ENCODE data around the gene SYNE1.
"Not testable (repeated sequence)": the region's sequence is repeated elsewhere in the genome, so short reads cannot be mapped to it uniquely, and the experiment has no call there.

The SYNE1 gene

GRCh38 chr6:152566103-152566875 lies 70.9 kb downstream of the SYNE1 start:
- no peak for FAIRE-seq

- FAIRE-seq: no peak
These were observed 74.0 kb downstream of the SYNE1 start for GRCh38 chr6:152563177-152563576.

GRCh38 chr6:152558798-152559197 lies 78.4 kb downstream of the SYNE1 start:
- FAIRE-seq: not testable (repeated sequence)

- no peak for FAIRE-seq
These were observed 79.7 kb downstream of the SYNE1 start for GRCh38 chr6:152557502-152557901.

GRCh38 chr6:152554851-152555250 lies 82.3 kb downstream of the SYNE1 start:
- FAIRE-seq: no peak

GRCh38 chr6:152552616-152553209 lies 84.4 kb downstream of the SYNE1 start:
- FAIRE-seq: no peak

- FAIRE-seq: no peak
These were observed 93.6 kb downstream of the SYNE1 start for GRCh38 chr6:152543519-152543918.

- no peak for FAIRE-seq
These were observed 96.8 kb downstream of the SYNE1 start for GRCh38 chr6:152540381-152540780.

GRCh38 chr6:152534541-152534940 lies 102.6 kb downstream of the SYNE1 start:
- FAIRE-seq: no peak

GRCh38 chr6:152532556-152533422 lies 104.4 kb downstream of the SYNE1 start:
- FAIRE-seq: no peak

- no peak for FAIRE-seq
These were observed 105.5 kb downstream of the SYNE1 start for GRCh38 chr6:152531659-152532058.

- no peak for FAIRE-seq
These were observed 107.8 kb downstream of the SYNE1 start for GRCh38 chr6:152529369-152529768.

- not testable (repeated sequence) for FAIRE-seq
These were observed 123.0 kb downstream of the SYNE1 start for GRCh38 chr6:152514120-152514519.

- FAIRE-seq: no peak
These were observed 127.2 kb downstream of the SYNE1 start for GRCh38 chr6:152509916-152510315.

- FAIRE-seq: no peak
These were observed 128.7 kb downstream of the SYNE1 start for GRCh38 chr6:152508477-152508876.

- no peak for FAIRE-seq
These were observed 133.6 kb downstream of the SYNE1 start for GRCh38 chr6:152503546-152503945.

GRCh38 chr6:152502421-152503188 lies 134.6 kb downstream of the SYNE1 start:
- no peak for FAIRE-seq

GRCh38 chr6:152499931-152500330 lies 137.2 kb downstream of the SYNE1 start:
- no peak for FAIRE-seq

GRCh38 chr6:152496731-152497130 lies 140.4 kb downstream of the SYNE1 start:
- FAIRE-seq: no peak

GRCh38 chr6:152495456-152495855 lies 141.7 kb downstream of the SYNE1 start:
- not testable (repeated sequence) for FAIRE-seq

GRCh38 chr6:152492281-152492680 lies 144.9 kb downstream of the SYNE1 start:
- FAIRE-seq: not testable (repeated sequence)

- FAIRE-seq: not testable (repeated sequence)
These were observed 145.7 kb downstream of the SYNE1 start for GRCh38 chr6:152491501-152491900.

- FAIRE-seq: not testable (repeated sequence)
These were observed 146.2 kb downstream of the SYNE1 start for GRCh38 chr6:152490971-152491378.
